ENCODE data around the gene TBC1D1.

- TF ChIP-seq POLR2AphosphoS5 (IDR thresholded peaks at IDR 0.05) (no peak), CTCF (IDR thresholded peaks at IDR 0.05 in 8 of 11, conservative IDR thresholded peaks at IDR 0.05 in 3 of 11) (no peak)
Observed at GRCh38 chr4:37934609-37935008, 43.7 kb downstream of the TBC1D1 start.

All from spleen (tissue), 7 donors.